Measurements from ENCODE around the gene SPAST. TPM values are rescaled to one million over a fixed set of nuclear protein-coding genes. Genes with fewer than 3 reads are reported as not detected.
"Not testable (repeated sequence)": the region's sequence is repeated elsewhere in the genome, so short reads cannot be mapped to it uniquely, and the experiment has no call there.

SPAST gene
- total and polyA plus RNA-seq, 2 of the 13 experiments (the other 11 are each of a cell fraction or from before 2014, with no cell fraction given), result 11.5 to 40.4 TPM

GRCh38 chr2:32136097-32136496, 72.7 kb downstream of the SPAST start:
- whole genome bisulfite sequencing (ENCODE audit: low lambda C conversion rate), result 95% methylated on average over 4 of the region's 4 CpGs
- Histone ChIP-seq H3K27ac (ENCODE audit: extremely low read length, insufficient read depth, low read length) (no peak overlapping the region), H3K4me2 (ENCODE audit: low read depth, low read length) (no peak overlapping the region), H3K36me3 (replicated peaks in 1 of 2; ENCODE audit: control insufficient read depth in 1 of 2, insufficient read depth in 2 of 2, low read length in 2 of 2) (peaks cover 0 to 54% of the 10 kb centered on the region in 2 experiments), H3K79me2 (ENCODE audit: insufficient read depth, low read length) (no peaks in the 10 kb centered on the region), H3K27me3 (ENCODE audit: control insufficient read depth in 1 of 2, insufficient read depth in 2 of 2, low read length in 2 of 2) (no peaks in the 10 kb centered on the region), H4K20me1 (ENCODE audit: insufficient read depth, low read length) (no peaks in the 10 kb centered on the region), H3K4me1 (ENCODE audit: insufficient read depth, low read length) (no peaks in the 10 kb centered on the region), H3K9me3 (ENCODE audit: low read length) (no peaks in the 10 kb centered on the region), H3K4me3 (replicated peaks in 1 of 3; ENCODE audit: insufficient read depth in 1 of 3, low read depth in 2 of 3, low read length in 3 of 3) (no peak overlapping the region), H3K9ac (ENCODE audit: insufficient read depth, low read depth, low read length) (no peak overlapping the region), H2AFZ (ENCODE audit: low read length) (no peak overlapping the region)
- BruUV-seq (replicated peaks), result no TSS peak
- in situ Hi-C loops (cut with HindIII; ENCODE audit: extremely low pct_ligation_motif_present, low pct_unique_long_range_greater_than_20kb), result loop anchor here (25.0 kb wide), 1 partner anchor 449 kb away; no protein-coding TSS in a partner anchor
- ChIA-PET CTCF (ENCODE audit: low intra/inter-chr PET ratio, low total read pairs) (interaction anchor here (1.2 kb wide), 1 partner anchor 461 kb away, joined by 3 read pairs; no protein-coding TSS in a partner anchor), POLR2A (no interaction called here)
- intact Hi-C loops (cut with micrococcal nuclease; ENCODE audit: unreplicated experiment), result no loop called here
- no peak for ATAC-seq
- no peak for FAIRE-seq
- no peak for DNase-seq (ENCODE audit: low spot score)
- TF ChIP-seq ZFP1 (CRISPR knock-in tag; IDR thresholded peaks at IDR 0.05) (no peak), ZNF354B (CRISPR knock-in tag; IDR thresholded peaks at IDR 0.05) (no peak), KLF9 (CRISPR knock-in tag; IDR thresholded peaks at IDR 0.05; ENCODE audit: low read depth) (no peak), ZFP62 (CRISPR knock-in tag; IDR thresholded peaks at IDR 0.05) (no peak), HBP1 (CRISPR knock-in tag; IDR thresholded peaks at IDR 0.05; ENCODE audit: low read depth) (no peak)

- H3K9me3 ChIP-seq (ENCODE audit: low read length); ATAC-seq; H3K4me3 ChIP-seq (replicated peaks in 1 of 3; ENCODE audit: insufficient read depth in 1 of 3, low read depth in 2 of 3, low read length in 3 of 3); CTCF ChIA-PET (ENCODE audit: low intra/inter-chr PET ratio, low total read pairs); H3K9ac ChIP-seq (ENCODE audit: insufficient read depth, low read depth, low read length); H3K27ac ChIP-seq (ENCODE audit: extremely low read length, insufficient read depth, low read length); H4K20me1 ChIP-seq (ENCODE audit: insufficient read depth, low read length); DNase-seq (ENCODE audit: low spot score); FAIRE-seq; H3K4me1 ChIP-seq (ENCODE audit: insufficient read depth, low read length); H3K27me3 ChIP-seq (ENCODE audit: control insufficient read depth in 1 of 2, insufficient read depth in 2 of 2, low read length in 2 of 2); H3K4me2 ChIP-seq (ENCODE audit: low read depth, low read length); BruUV-seq (replicated peaks); in situ Hi-C loops (cut with HindIII; ENCODE audit: extremely low pct_ligation_motif_present, low pct_unique_long_range_greater_than_20kb); H3K79me2 ChIP-seq (ENCODE audit: insufficient read depth, low read length); intact Hi-C loops (cut with micrococcal nuclease; ENCODE audit: unreplicated experiment); H2AFZ ChIP-seq (ENCODE audit: low read length); POLR2A ChIA-PET: not testable (repeated sequence)
- H3K36me3 ChIP-seq (replicated peaks in 1 of 2; ENCODE audit: control insufficient read depth in 1 of 2, insufficient read depth in 2 of 2, low read length in 2 of 2), result peaks cover 1 to 13% of the 10 kb centered on the region in 2 experiments; a peak in 3 of 5 replicates
- WGBS (ENCODE audit: low lambda C conversion rate), result 96% methylated on average over 14 of the region's 14 CpGs
Observed at GRCh38 chr2:32151544-32151943, 88.2 kb downstream of the SPAST start.

All from HepG2 (cell line).